Retinal pigment epithelial cell (primary cell): ENCODE results near the gene CCNY.
A peak's percentile ranks its signal among the peaks of the same experiment; 100 is the strongest.

ENCODE experiments used
- DNase-seq: peaks from one replicate; pipeline ENCODE4 v3.0.0-alpha.2; 2010; ENCODE audit warnings: low read depth
- H3K4me3 ChIP-seq: 2 replicates; pipeline ENCODE4 v1.5.1; 2011; ENCODE audit warnings: mild to moderate bottlenecking, low read length, control low read depth, moderate library complexity
- TF ChIP-seq, protein P1 (sequence below): conservative IDR thresholded peaks from 2 replicates; pipeline ENCODE4 v1.5.1; 2011; ENCODE audit warnings: low read depth, low read length, control low read depth, inconsistent platforms

CCNY gene

DNA sequence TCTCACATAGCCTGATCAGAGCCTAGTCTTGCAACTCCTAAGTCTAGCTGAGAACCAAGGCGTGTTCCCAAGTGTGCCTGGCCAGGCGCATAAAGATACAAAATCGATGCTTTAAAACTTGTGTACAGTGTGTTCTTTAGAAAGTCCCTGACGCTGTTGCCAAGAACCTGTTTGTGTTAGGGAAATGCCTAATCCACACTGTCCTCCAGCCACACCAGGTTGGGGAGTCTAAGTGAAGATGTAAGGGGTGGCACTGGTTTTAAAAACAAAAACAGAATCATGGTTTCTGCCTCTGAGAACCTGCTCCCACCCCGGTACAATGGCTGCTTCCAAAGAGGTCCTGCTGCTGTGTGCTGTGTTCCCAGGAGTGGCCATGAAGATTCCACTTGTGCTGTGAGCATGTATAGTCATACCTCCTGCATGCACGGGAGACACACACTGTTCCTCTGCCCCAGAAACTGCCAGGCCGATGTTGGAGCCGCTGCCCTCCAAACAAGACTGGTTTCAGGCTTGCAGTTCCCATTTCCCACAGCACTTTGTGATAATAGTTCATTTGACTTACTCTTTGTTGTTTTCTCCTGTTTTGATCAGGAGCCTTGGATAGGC, 88.5 kb downstream of the CCNY start:
- no peak for DNase-seq

DNA sequence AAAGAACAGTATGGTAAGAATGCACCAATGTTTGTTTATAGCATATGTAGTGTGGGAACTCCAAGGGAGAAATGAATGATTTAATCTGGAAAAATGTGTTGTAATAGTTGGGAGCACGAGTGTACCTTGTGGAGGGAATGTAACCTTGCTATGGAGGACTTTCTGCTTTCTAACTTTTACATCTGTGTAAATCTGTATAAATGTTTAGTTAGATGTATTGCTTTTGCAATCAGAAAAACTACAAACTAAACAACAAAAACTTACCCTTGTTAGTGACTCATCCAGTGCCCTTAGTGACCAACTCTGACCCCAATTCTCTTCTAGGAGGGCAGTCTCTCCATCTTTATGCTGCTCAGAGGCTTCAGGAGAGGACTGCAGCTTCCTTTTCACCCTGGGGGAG, 89.3 kb downstream of the CCNY start:
- no peak for DNase-seq
- TF ChIP-seq, protein P1, sequence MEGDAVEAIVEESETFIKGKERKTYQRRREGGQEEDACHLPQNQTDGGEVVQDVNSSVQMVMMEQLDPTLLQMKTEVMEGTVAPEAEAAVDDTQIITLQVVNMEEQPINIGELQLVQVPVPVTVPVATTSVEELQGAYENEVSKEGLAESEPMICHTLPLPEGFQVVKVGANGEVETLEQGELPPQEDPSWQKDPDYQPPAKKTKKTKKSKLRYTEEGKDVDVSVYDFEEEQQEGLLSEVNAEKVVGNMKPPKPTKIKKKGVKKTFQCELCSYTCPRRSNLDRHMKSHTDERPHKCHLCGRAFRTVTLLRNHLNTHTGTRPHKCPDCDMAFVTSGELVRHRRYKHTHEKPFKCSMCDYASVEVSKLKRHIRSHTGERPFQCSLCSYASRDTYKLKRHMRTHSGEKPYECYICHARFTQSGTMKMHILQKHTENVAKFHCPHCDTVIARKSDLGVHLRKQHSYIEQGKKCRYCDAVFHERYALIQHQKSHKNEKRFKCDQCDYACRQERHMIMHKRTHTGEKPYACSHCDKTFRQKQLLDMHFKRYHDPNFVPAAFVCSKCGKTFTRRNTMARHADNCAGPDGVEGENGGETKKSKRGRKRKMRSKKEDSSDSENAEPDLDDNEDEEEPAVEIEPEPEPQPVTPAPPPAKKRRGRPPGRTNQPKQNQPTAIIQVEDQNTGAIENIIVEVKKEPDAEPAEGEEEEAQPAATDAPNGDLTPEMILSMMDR: no peak
- H3K4me3 ChIP-seq: no peak overlapping the region

More for the DNA sequence above, 88.5 kb downstream of the CCNY start:
- H3K4me3 ChIP-seq: no peak overlapping the region
- TF ChIP-seq, protein P1: no peak

DNA sequence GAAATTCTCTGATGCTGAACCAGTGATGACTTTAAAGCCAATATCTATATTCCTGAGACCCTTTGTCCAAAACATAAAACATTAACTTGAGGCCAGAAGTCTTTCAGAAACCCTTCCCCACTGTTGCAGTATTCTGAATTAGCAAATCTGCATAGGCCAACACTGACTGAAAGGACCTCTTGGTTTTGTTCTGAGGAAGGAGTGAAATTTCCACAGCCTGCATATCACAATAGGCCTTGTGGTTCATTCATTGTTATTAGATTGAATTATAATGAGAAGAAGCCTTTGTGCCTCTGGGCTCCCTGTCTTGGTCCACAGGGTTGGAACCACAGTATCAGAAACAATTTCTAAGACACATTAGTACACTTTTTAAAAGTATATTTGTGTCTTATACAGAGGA, 90.3 kb downstream of the CCNY start:
- TF ChIP-seq, protein P1: no peak

DNA sequence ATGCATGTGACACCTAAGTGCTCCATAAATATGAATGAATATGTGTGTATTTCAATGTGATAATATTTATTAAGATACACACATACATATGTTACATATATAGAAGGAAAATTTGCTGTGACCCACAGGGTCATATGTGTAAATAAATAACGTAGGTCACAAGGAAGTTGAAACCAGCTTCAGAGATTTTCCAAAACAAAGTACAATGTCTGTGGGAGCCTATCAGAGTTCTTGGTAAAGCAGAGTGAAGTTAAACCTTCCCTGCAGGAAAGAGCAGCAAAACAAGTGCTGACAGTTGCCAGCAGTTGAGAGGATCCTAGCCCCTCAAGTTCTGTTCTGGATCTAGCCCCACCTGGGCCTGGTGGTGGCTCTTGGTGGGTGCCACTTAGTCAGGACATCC, 91.2 kb downstream of the CCNY start:
- no peak for DNase-seq
- no peak overlapping the region for H3K4me3 ChIP-seq
- TF ChIP-seq, protein P1: no peak

More for the DNA sequence above, 90.3 kb downstream of the CCNY start:
- DNase-seq: no peak
- no peak overlapping the region for H3K4me3 ChIP-seq

DNA sequence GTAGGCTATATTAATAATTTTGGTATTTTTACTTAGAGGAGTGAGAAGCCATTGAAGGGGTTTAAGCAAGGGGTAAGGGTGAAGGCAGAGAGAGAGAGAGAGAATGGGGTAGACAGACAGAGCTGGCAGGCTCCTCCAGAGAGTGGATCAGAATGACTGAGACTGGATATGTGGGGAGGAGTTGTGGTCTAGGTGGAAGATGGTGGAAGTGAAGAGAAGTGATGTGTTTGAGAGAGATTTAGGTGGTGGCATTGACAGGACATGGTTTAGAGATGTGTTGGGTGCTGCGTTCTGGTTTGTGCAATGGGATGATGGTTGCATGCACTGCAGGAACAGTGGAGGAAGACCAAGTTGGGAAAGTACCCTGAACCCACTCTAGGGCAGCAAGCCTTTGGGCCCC, 92.2 kb downstream of the CCNY start:
- no peak for DNase-seq
- TF ChIP-seq, protein P1: no peak
- no peak overlapping the region for H3K4me3 ChIP-seq

DNA sequence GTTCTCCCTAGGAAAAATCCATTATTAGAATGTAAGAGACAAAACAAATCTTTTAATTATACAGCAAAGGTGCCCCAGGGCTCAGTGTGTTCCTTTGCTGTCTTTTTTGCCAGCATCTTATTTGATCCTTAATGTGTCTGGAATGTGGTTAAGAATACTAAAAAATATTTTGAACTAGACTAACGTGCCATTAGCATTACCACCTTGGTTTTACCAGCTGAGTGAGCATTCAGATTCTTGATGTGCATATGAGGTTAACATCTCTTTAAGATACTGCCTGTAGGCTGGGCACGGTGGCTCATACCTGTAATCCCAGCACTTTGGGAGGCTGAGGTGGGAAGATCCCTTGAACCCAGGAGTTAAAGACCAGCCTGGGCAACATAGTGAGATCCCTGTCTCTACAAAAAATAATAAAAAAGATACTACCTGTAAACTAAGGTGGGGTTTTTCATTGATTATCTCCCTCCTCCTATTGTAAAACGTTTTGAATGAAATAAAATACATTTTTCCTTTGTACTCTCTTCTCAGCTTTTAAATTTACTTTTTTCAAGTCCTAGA, 96.6 kb downstream of the CCNY start:
- no peak for DNase-seq
- TF ChIP-seq, protein P1: no peak
- no peak overlapping the region for H3K4me3 ChIP-seq

DNA sequence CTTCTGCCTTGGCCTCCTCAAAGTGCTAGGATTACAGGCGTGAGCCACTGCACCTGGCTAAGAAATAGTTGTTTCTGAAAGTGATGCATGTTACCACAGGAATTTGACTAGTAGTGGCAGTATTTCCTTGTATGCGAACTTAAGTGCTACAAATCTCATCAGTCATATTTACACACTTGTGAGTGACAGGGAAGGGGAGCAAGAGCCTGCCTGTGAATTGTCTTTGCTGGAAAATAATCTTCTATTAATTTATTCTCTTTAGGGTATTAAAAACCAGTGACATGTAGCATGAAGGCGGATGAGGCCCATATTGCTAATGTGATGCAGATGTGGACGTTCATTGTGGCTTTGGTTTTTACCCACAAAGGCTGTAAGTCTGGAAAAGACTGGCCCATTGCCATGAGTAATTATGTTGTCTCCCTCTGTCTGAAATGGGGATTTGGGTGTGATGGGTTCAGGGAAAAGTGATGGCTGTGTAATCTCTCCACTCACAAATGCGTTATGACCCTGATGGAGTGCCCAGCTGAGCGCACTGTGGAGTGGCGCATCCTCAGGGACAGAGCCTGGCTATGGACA, 97.6 kb downstream of the CCNY start:
- peak; percentile 96 for DNase-seq
- H3K4me3 ChIP-seq: no peak overlapping the region
- TF ChIP-seq, protein P1: no peak
